DMS153 treated with DMSO at 0.1 percent for 48 hours (cell line): ENCODE results near the gene NACAD.
"Not testable (repeated sequence)": the region's sequence is repeated elsewhere in the genome, so short reads cannot be mapped to it uniquely, and the experiment has no call there.

Experiments used
- DNase-seq: peaks from one replicate; lab custom pipeline; 2025; ENCODE audit not compliant: unreplicated experiment; lab: John Stamatoyannopoulos, UW

The NACAD gene

GRCh38 chr7:45114926-45115325 is 26.2 kb upstream of the NACAD start:
- no peak for DNase-seq

GRCh38 chr7:45114257-45114656 is 25.5 kb upstream of the NACAD start:
- not testable (repeated sequence) for DNase-seq

DNA sequence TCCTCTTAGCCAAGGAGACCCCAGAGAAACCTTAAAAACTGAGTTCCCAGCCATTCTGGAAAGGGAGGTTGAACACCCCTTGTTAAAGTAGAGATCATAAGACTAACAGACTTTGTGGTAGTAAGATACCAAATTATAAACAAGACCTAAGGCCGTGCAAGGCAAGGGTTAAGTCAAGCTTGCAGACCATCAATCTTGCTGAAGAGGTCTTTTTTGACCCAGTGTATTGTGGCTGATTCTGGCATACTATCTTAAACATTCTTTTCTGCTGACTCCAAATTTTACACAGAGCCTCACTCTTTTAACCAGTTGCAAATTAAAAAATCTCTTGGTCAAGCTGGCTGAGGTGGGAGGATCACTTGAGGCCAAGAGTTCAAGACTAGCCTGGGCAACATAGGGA is 23.9 kb upstream of the NACAD start:
- DNase-seq: no peak

DNA sequence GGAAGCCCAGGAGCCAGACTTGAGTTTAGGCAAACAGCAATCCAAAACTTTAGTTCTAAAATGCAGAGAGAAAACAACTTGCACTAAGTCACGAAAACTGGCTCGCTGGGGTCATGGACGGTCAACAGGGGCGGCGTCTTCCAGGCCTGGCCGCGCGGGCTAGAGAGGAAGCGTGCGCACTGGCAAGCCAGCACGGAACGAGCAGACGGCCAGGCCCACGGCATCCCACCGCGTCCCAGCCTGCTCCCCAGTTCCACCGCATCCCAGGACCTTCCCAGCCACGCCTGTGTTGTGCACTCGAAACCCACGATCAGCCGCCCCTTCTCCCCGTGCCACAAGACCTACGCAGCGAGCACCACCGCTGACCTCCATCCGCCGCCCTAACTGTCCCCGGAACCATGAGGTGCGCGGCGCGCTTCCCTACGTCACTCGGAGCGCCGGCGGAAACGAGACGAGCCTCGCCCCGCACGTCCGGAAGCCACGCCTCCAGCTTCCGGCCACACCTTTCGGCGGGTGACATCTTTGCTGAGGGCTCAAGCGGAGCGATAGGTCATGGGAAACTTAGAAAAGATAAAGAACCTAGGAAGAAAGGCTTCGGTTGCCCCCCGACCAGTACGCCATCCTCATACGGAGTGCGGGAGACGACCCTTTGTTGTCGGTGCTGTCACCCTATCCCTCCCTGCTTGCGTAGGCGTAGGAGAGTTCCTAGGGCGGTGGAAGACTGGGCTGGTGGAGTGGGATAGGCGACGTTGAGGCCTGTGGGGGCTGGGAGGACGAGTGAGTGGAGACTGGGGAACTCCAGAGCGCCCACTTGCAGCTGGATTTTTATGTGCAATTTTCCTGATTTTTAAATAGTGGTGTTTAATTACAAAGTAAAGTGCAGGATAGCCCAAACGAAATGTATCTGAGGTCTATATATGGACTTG is 22.8 kb upstream of the NACAD start, which contains the start of gene TBRG4:
Gene TBRG4 (minus strand): TSS at position 400 of the 926 bp plus-strand sequence. CDS start 2,460 bp downstream, outside the sequence.
- DNase-seq: peak; percentile 93

DNA sequence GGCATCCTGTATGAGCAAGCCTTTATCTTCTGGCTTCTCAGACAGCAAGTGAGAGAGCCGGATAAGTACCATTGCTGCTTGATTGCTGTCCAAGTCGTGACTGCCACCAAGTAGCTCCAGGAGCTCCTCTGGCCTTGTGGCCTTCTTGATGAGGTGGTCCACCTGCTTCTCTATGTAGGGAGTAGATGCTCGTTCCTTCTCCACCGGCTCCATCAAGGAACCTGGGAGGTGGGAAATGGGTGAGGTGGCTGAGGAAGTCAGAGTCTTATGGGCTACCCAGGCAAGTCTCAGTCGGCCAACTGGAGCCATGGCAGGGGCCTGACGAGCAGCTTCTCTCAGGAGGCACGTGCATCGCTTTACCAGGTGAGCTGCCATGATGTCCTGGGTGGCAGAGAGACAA is 20.1 kb upstream of the NACAD start:
- no peak for DNase-seq

DNA sequence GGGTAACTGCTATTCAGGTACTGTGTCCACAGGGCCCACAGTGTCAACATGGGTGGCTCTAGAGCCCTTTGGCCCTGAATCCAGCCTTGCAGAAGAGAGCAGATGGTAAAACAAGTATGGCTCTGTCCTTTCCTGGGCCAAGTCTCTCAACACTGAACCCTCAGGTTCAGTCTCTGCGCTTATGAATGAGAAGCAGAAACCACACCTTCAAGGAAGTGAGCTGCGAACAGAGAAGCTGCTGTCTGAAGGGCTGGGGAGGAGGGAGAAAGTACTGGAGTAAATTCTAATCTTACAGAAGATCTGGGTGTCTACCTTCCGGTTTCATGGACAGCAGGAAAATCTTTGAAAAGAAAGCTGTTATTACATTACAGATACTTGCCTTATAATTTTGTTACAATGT is 18.6 kb upstream of the NACAD start:
- no peak for DNase-seq

DNA sequence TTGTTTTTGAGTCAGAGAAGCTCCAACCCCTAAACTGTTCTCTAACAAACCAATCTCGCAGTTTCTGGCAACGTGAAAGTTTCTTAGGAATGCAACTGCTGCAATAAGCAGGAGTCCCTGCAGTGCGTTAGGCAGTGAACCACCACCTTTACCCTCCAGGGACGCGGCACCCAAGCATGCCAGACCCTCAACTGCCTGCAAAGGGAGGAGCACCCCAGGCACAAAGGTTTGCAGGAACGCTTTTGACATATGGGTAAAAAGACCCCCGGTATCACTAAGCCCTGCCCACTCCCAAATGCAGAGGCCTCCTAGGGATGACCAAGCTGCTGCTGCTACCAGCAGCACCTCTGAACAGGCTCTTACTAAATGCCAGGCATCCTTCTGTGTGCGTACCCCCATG is 18.1 kb upstream of the NACAD start:
- DNase-seq: no peak

DNA sequence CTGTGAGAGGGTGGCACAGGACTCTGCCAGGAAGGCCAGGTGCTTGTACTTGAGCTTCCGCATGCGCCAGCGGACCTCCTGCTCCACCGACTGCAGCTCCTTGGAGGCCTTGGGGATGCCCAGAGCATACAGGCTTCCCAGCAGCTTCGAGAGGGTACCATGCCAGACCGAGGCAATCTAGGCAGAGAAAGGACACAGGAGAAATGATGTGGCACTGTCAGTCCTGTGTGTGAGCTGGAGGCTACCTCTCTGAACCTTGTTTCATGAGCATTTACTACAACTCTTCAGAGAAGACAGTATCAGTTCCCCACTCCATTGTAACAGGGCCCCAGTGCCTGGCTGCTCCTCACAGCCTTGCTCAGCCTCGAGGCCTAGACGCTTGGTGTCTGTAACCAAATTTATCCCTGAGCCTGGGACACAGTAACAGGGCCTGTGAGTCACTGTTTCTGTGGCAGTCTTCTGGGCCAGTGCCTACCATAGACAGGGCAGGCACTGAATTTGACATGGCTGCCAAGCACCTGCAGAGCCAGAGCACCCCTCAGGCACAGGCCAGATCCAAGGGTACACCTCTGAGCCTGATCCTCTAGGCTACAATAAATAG is 16.9 kb upstream of the NACAD start:
- DNase-seq: no peak

DNA sequence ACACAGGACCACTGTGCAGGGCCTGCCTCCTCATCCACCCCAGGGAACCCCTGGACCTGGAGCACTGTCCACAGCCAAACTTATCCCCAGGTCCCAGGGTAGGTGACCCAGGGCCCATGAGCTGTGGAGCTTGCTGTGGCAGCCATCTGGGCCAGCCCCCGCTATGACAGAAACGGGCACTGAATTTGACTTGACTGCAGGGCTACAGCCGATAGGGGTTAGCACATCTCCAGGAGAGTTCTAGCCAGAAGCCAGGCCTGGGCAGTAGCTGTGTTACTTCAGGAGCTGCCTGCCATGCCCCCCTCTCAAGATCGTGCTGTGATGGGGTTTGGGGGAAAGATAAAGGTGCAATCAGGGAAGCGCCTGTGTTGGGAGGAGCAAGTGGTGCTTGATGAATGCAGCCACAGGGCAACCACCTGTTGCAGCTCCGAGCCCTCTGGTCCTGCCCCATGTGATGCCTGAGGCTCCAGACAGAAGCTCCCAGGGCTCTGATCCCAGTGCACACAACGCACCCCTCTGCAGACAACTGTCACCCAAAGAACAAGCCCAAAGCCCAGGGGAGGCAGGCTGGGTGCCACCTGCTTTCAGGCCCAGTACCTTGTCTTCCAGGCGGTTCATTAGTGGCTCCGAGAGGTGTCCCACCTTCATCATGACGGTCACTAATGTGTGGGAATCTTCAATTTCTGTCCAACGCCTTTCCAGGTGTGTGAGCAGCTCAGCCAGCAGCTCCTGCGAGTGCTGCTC is 16.2 kb upstream of the NACAD start:
- no peak for DNase-seq

- no peak for DNase-seq
These were observed 15.4 kb upstream of the NACAD start for GRCh38 chr7:45103958-45104843.

DNA sequence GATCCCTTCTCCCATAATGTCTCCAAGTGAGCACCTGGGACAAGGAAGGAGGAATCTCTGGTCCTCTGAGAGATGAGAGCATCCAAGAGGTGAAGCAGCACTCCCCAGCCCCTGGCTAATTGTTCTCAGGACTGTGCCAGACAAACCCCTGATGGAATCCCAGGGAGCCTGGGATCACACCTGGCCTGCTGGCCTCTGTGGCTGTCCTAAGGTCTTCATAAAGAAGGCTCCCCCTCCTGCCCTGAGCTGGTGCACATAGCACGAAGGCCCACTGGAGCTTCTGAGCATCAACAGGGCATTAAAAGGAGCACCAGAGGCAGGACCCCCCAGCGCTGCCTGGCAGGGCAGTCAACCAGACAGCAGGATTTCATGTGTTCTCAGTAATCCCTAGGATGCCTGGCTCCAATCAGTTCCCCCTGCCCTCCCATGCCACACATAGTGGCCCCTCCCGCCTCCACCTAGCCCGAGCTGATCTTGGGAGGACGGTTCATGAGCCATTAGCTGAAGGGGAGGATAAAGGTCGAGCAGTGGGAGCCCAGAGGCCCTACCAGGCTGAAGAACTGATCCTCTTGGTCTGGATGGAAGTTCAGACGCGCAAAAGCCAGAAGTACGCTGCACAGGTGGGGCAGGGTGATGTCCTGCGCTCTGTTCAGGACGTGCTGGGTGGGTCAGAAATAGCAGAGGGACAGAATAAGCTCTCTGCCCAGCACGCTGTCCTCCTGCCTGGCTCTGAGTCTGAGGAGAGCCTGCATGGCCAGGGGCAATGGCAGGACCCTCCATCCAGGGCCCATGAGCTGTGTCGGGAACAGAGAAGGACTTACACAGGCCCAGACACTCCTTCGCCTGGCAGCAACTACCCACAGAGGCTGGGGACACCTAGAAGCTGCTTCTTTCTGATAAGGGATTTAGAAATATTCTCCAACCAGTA is 14.3 kb upstream of the NACAD start:
- no peak for DNase-seq

GRCh38 chr7:45101748-45102147 is 13.0 kb upstream of the NACAD start:
- DNase-seq: no peak

DNA sequence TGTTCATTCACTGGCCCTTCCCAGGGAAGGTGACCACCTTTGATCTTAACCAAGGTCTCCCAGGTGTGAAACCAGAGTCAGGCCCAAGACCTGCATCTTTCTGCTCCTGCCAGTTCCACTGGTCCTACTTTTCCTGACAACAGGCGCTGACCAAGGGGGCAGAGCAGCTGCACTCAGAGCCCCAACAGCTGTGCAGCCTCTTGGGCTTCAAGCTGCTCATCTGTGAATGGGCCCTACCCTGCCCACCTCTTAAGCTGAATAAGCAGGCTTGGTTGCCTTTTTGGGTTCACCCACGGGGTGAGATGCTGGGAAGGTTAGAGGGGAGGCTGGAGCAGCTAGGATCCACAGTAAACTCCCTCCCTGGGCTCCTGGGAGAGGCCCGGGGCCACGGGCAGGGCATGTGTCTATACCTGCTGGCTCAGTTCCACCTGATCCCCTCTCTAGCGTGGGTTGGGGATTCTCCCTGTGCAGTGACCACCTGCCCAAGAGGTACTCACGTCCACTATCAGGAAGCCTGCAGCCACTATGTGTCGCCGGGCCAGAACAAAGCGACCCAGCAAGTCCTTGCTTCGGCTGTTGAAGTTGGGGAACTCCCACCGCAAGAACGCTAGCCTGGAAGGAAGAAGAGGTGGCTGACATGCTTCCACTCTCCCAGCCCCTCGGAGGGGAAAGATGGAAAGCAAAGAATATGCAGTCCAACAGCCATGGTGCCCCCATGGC is 12.2 kb upstream of the NACAD start:
- DNase-seq: no peak

DNA sequence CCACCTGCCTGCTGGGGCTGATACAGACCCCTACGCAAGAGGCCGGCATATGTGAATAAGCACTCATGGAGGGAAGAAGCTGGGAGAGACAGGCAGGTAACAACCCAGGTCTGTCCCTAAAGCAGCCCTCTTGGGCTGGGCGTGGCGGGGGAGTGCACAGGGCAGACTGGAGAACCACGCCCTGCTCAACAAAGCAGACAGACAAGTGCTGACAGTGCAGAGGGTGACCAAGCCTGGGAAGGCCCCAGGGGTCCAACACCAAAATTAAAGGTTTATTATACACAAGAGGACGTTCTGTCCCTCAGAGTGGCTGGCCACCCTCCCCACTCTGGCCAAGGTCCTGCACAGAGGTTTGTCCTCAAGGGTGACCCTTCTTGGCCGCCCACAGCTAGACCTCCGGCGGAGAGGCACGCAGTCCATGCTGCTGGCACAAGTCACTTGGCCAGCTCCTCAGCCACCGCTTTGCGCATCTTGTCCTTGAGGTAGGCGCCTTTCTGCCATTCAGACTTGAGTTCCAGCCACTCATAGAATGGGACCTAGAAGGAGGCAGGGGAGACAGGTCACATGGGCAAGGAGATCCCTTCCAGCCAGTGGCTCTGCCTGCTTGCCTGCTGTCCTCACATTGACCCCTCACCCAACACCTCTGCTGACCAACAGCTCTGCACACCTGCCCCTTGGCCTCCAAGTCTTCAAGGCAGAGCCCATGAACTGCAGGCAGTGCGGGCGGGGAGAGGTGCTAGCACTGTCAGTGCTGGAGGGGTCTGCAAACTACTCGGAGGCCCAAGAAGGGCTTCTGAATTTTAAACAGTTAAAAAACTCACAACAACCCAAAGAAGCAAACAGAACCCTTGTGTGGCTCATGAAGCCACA is 11.4 kb upstream of the NACAD start:
- no peak for DNase-seq

GRCh38 chr7:45098983-45099839 is 10.4 kb upstream of the NACAD start:
- no peak for DNase-seq

DNA sequence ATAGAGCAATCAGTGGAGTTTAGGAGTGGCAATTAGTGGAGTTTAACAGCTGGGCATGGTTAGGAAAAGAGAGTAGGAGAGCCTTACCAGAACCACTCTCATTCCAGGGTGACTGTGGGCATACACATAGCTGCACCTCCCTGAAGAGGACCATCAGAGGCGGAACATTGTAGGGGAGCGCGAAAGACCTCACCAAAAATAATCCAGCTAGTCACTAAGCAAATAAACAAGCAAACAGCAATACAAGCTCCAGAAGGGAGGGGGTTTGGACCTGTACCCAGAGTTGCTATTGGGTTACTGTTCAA is 4.1 kb upstream of the NACAD start:
- DNase-seq: no peak
